Effector memory CD4-positive, alpha-beta T cell (primary cell): ENCODE measurements around the gene PDIA6.

Source experiments
- DNase-seq, 3 donors: peaks; one replicate each; pipeline ENCODE4 v3.0.0-alpha.2; 2020
- H3K27ac ChIP-seq: 2 replicates; pipeline ENCODE4 v1.7.0; 2013; ENCODE audit warnings: mild to moderate bottlenecking, low read length, moderate library complexity; ENCODE audit not compliant: insufficient read depth, poor library complexity, severe bottlenecking
- H3K27me3 ChIP-seq: replicated peaks from 2 replicates; pipeline ENCODE4 v1.7.0; 2013; ENCODE audit warnings: mild to moderate bottlenecking, low read length; ENCODE audit not compliant: insufficient read depth, control insufficient read depth, poor library complexity, severe bottlenecking
- H3K36me3 ChIP-seq: 2 replicates; pipeline ENCODE4 v1.7.0; 2013; ENCODE audit warnings: mild to moderate bottlenecking, low read length, moderate library complexity; ENCODE audit not compliant: control insufficient read depth, insufficient read depth
- H3K4me1 ChIP-seq: 2 replicates; pipeline ENCODE4 v1.7.0; 2013; ENCODE audit warnings: low read length, mild to moderate bottlenecking; ENCODE audit not compliant: control insufficient read depth, insufficient read depth, poor library complexity, severe bottlenecking
- H3K4me3 ChIP-seq: 2 replicates; pipeline ENCODE4 v1.7.0; 2013; ENCODE audit warnings: low read length, low read depth, mild to moderate bottlenecking; ENCODE audit not compliant: insufficient read depth, poor library complexity, severe bottlenecking
- H3K9me3 ChIP-seq: 2 replicates; pipeline ENCODE4 v1.7.0; 2013; ENCODE audit warnings: mild to moderate bottlenecking, low read length, moderate library complexity; ENCODE audit not compliant: control insufficient read depth

Gene PDIA6

GRCh38 chr2:10775831-10776230, 36.8 kb downstream of the PDIA6 start:
- peaks cover 1% of the 10 kb centered on the region for H3K36me3 ChIP-seq
- H3K9me3 ChIP-seq, result no peaks in the 10 kb centered on the region
- no peak overlapping the region for H3K27ac ChIP-seq
- H3K27me3 ChIP-seq, result no peaks in the 10 kb centered on the region
- DNase-seq, result no peak
- no peak overlapping the region for H3K4me3 ChIP-seq
- no peaks in the 10 kb centered on the region for H3K4me1 ChIP-seq

- Histone ChIP-seq H3K27me3 (no peaks in the 10 kb centered on the region), H3K4me3 (no peak overlapping the region), H3K36me3 (no peaks in the 10 kb centered on the region), H3K4me1 (no peaks in the 10 kb centered on the region), H3K27ac (no peak overlapping the region), H3K9me3 (no peaks in the 10 kb centered on the region)
- no peak for DNase-seq
These were observed 37.4 kb downstream of the PDIA6 start for GRCh38 chr2:10775021-10775780.

- Histone ChIP-seq H3K4me3 (no peak overlapping the region), H3K27ac (no peak overlapping the region)
- DNase-seq, result no peak
These were observed 38.2 kb downstream of the PDIA6 start for GRCh38 chr2:10774394-10774793.

GRCh38 chr2:10773821-10774341, 38.7 kb downstream of the PDIA6 start:
- Histone ChIP-seq H3K36me3 (no peaks in the 10 kb centered on the region), H3K4me3 (no peak overlapping the region), H3K9me3 (no peaks in the 10 kb centered on the region), H3K27me3 (no peaks in the 10 kb centered on the region), H3K4me1 (no peaks in the 10 kb centered on the region), H3K27ac (no peak overlapping the region)
- DNase-seq, result no peak

More at GRCh38 chr2:10774394-10774793, 38.2 kb downstream of the PDIA6 start:
- Histone ChIP-seq H3K9me3 (no peaks in the 10 kb centered on the region), H3K36me3 (no peaks in the 10 kb centered on the region), H3K4me1 (no peaks in the 10 kb centered on the region), H3K27me3 (no peaks in the 10 kb centered on the region)

GRCh38 chr2:10772868-10773215, 39.7 kb downstream of the PDIA6 start:
- Histone ChIP-seq H3K27me3 (no peaks in the 10 kb centered on the region), H3K4me3 (no peak overlapping the region), H3K36me3 (no peaks in the 10 kb centered on the region), H3K9me3 (no peaks in the 10 kb centered on the region), H3K4me1 (no peaks in the 10 kb centered on the region), H3K27ac (no peak overlapping the region)
- DNase-seq, result no peak

- no peaks in the 10 kb centered on the region for H3K36me3 ChIP-seq
- H3K27me3 ChIP-seq, result no peaks in the 10 kb centered on the region
- H3K27ac ChIP-seq, result no peak overlapping the region
- H3K4me1 ChIP-seq, result no peaks in the 10 kb centered on the region
- no peak overlapping the region for H3K4me3 ChIP-seq
- no peaks in the 10 kb centered on the region for H3K9me3 ChIP-seq
- DNase-seq, result no peak
These were observed 40.3 kb downstream of the PDIA6 start for GRCh38 chr2:10772201-10772867.

GRCh38 chr2:10771786-10772185, 40.8 kb downstream of the PDIA6 start:
- no peaks in the 10 kb centered on the region for H3K9me3 ChIP-seq
- no peaks in the 10 kb centered on the region for H3K27me3 ChIP-seq
- H3K27ac ChIP-seq, result no peak overlapping the region
- H3K4me3 ChIP-seq, result no peak overlapping the region
- H3K4me1 ChIP-seq, result no peaks in the 10 kb centered on the region
- no peaks in the 10 kb centered on the region for H3K36me3 ChIP-seq
- DNase-seq, result no peak

- Histone ChIP-seq H3K4me1 (no peaks in the 10 kb centered on the region), H3K4me3 (no peak overlapping the region), H3K27me3 (no peaks in the 10 kb centered on the region), H3K9me3 (no peaks in the 10 kb centered on the region), H3K27ac (no peak overlapping the region), H3K36me3 (no peaks in the 10 kb centered on the region)
- no peak for DNase-seq
These were observed 41.4 kb downstream of the PDIA6 start for GRCh38 chr2:10770956-10771750.

- Histone ChIP-seq H3K9me3 (no peaks in the 10 kb centered on the region), H3K4me1 (no peaks in the 10 kb centered on the region), H3K27me3 (no peaks in the 10 kb centered on the region), H3K36me3 (no peaks in the 10 kb centered on the region), H3K27ac (no peak overlapping the region), H3K4me3 (no peak overlapping the region)
- no peak for DNase-seq
These were observed 44.5 kb downstream of the PDIA6 start for GRCh38 chr2:10768063-10768507.
